MM.1S (cell line): ENCODE measurements around the gene LARGE1.

Experiments
- DNase-seq: peaks from one replicate; pipeline ENCODE4 v3.0.0-alpha.2; 2015
- H2AFZ ChIP-seq: fragments of 300-600 bp; sonication (generic); 2 replicates; pipeline ENCODE4 v1.6.0; 2016; ENCODE audit warnings: antibody characterized with exemption, low read length
- H3F3A ChIP-seq: fragments of 300-600 bp; sonication (generic); 2 replicates; pipeline ENCODE4 v1.6.1; 2016; ENCODE audit warnings: mild to moderate bottlenecking, antibody characterized with exemption, low read length, moderate library complexity, mixed read lengths; ENCODE audit not compliant: insufficient read depth
- H3K27ac ChIP-seq: fragments of 300-600 bp; sonication (generic); 2 replicates; pipeline ENCODE4 v1.5.1; 2016; ENCODE audit warnings: mild to moderate bottlenecking, low read length
- H3K27me3 ChIP-seq: fragments of 300-600 bp; sonication (generic); replicated peaks from 2 replicates; pipeline ENCODE4 v1.6.0; 2016; ENCODE audit warnings: low read length; ENCODE audit not compliant: insufficient read depth
- H3K36me3 ChIP-seq: fragments of 300-600 bp; sonication (generic); replicated peaks from 2 replicates; pipeline ENCODE4 v1.6.1; 2016; ENCODE audit warnings: mild to moderate bottlenecking, low read length, mixed read lengths; ENCODE audit not compliant: insufficient read depth
- H3K4me1 ChIP-seq: fragments of 300-600 bp; sonication (generic); 2 replicates; pipeline ENCODE4 v1.6.1; 2016; ENCODE audit warnings: low read length, mixed read lengths
- H3K4me2 ChIP-seq: fragments of 300-600 bp; sonication (generic); 2 replicates; pipeline ENCODE4 v1.6.0; 2016; ENCODE audit warnings: low read depth, low read length
- H3K4me3 ChIP-seq: fragments of 300-600 bp; sonication (generic); 2 replicates; pipeline ENCODE4 v1.5.1; 2016; ENCODE audit warnings: low read length, mixed read lengths
- H3K79me2 ChIP-seq: fragments of 300-600 bp; sonication (generic); 2 replicates; pipeline ENCODE4 v1.6.1; 2016; ENCODE audit warnings: mixed run types, low read length, mixed read lengths
- H3K9ac ChIP-seq: fragments of 300-600 bp; sonication (generic); 2 replicates; pipeline ENCODE4 v1.6.1; 2016; ENCODE audit warnings: low read length, mixed read lengths
- H3K9me2 ChIP-seq: fragments of 300-600 bp; sonication (generic); replicated peaks from 2 replicates; pipeline ENCODE4 v1.6.1; 2016; ENCODE audit warnings: mild to moderate bottlenecking, low read length, mixed read lengths; ENCODE audit not compliant: insufficient read depth
- H3K9me3 ChIP-seq: fragments of 300-600 bp; sonication (generic); replicated peaks from 2 replicates; pipeline ENCODE4 v1.6.1; 2016; ENCODE audit warnings: mild to moderate bottlenecking, low read length, mixed read lengths; ENCODE audit not compliant: insufficient read depth
- H4K20me1 ChIP-seq: fragments of 300-600 bp; sonication (generic); 2 replicates; pipeline ENCODE4 v1.6.1; 2016; ENCODE audit warnings: mild to moderate bottlenecking, low read length, moderate library complexity, mixed read lengths; ENCODE audit not compliant: insufficient read depth
- EZH2 ChIP-seq: fragments of 300-600 bp; sonication (generic); optimal IDR thresholded peaks from 2 replicates; pipeline ENCODE3; 2017; ENCODE audit warnings: low read depth, mild to moderate bottlenecking, antibody characterized with exemption, low read length, mixed read lengths
- EZH2phosphoT487 ChIP-seq: fragments of 300-600 bp; sonication (generic); IDR thresholded peaks from 2 replicates; pipeline ENCODE4 v1.6.1; 2018; ENCODE audit warnings: antibody characterized with exemption, low read length
- TF ChIP-seq, protein P1 (sequence below): fragments of 300-600 bp; sonication (generic); IDR thresholded peaks from 2 replicates; pipeline ENCODE4 v1.5.1; 2016; ENCODE audit warnings: antibody characterized with exemption, low read length, mixed read lengths

The LARGE1 gene

DNA sequence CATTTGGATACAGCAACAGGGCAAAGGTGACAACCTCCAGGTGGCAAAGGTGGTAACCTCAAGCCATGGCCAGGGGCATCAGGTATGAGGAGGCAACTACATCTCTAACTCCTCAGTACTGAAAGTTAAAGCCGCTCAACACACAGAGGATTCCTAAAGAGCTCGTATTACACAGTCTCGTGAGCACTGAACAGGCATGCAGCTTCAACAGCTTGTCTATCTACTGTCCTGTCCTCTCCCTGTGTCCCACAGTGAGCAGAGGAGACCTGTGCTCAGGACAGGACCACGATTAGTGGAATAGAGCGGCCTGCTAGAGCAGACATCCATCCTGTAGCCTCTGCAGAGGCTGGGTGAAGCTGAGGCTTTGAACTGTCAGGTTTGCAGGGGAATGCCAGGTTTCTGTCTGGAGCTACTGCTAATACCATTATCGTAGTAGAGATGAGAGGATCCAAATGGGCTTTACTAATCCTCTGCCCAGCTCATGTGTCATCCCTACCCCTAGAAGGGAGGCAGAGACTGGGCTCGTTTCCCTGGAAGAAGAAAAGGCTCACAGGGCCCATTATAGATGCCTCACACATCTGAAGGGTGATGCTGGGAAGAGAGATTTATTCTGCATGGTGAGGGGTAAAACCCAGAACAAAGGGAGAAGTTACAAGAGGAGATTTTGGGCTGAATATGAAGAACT, 415.2 kb downstream of the LARGE1 start:
- Histone ChIP-seq H3K4me3 (no peak overlapping the region), H3K4me2 (no peak overlapping the region), H4K20me1 (no peaks in the 10 kb centered on the region), H3K27ac (no peak overlapping the region), H3K9me3 (no peaks in the 10 kb centered on the region), H3K9ac (no peak overlapping the region), H2AFZ (no peak overlapping the region), H3K9me2 (no peaks in the 10 kb centered on the region), H3K27me3 (no peaks in the 10 kb centered on the region), H3K79me2 (no peaks in the 10 kb centered on the region; the same call in 1 of the 2 replicates), H3K36me3 (no peaks in the 10 kb centered on the region), H3F3A (no peaks in the 10 kb centered on the region), H3K4me1 (no peaks in the 10 kb centered on the region)
- TF ChIP-seq EZH2phosphoT487 = no peak
- TF ChIP-seq EZH2 = no peak
- TF ChIP-seq, protein P1, sequence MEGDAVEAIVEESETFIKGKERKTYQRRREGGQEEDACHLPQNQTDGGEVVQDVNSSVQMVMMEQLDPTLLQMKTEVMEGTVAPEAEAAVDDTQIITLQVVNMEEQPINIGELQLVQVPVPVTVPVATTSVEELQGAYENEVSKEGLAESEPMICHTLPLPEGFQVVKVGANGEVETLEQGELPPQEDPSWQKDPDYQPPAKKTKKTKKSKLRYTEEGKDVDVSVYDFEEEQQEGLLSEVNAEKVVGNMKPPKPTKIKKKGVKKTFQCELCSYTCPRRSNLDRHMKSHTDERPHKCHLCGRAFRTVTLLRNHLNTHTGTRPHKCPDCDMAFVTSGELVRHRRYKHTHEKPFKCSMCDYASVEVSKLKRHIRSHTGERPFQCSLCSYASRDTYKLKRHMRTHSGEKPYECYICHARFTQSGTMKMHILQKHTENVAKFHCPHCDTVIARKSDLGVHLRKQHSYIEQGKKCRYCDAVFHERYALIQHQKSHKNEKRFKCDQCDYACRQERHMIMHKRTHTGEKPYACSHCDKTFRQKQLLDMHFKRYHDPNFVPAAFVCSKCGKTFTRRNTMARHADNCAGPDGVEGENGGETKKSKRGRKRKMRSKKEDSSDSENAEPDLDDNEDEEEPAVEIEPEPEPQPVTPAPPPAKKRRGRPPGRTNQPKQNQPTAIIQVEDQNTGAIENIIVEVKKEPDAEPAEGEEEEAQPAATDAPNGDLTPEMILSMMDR = no peak
- DNase-seq = no peak

DNA sequence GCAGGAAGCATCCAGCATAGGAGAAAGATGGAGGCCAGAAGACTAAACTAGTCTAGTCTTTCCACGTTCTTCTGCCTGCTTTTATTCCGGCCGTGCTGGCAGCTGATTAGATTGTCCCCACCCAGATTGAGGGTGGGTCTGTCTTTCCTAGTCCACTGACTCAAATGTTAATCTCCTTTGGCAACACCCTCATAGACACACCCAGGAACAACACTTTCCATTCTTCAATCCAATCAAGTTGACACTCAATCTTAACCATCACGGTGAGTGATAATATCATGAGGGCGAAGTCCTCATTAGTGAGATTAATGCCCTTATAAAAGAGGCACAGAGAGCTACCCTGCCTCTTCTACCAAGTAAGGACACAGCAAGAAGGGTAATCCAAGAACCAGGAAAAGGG, 424.2 kb downstream of the LARGE1 start:
- TF ChIP-seq EZH2 = no peak
- TF ChIP-seq EZH2phosphoT487 = no peak
- TF ChIP-seq, protein P1 = no peak
- Histone ChIP-seq H4K20me1 (no peaks in the 10 kb centered on the region), H3K27ac (no peak overlapping the region), H3F3A (no peaks in the 10 kb centered on the region), H3K4me1 (peaks cover 5% of the 10 kb centered on the region; the same call in 1 of the 2 replicates), H3K9me3 (no peaks in the 10 kb centered on the region), H3K9me2 (no peaks in the 10 kb centered on the region), H3K9ac (no peak overlapping the region), H3K4me3 (no peak overlapping the region), H3K4me2 (no peak overlapping the region), H3K27me3 (no peaks in the 10 kb centered on the region), H3K36me3 (no peaks in the 10 kb centered on the region), H2AFZ (no peak overlapping the region), H3K79me2 (no peaks in the 10 kb centered on the region)
- no peak for DNase-seq

DNA sequence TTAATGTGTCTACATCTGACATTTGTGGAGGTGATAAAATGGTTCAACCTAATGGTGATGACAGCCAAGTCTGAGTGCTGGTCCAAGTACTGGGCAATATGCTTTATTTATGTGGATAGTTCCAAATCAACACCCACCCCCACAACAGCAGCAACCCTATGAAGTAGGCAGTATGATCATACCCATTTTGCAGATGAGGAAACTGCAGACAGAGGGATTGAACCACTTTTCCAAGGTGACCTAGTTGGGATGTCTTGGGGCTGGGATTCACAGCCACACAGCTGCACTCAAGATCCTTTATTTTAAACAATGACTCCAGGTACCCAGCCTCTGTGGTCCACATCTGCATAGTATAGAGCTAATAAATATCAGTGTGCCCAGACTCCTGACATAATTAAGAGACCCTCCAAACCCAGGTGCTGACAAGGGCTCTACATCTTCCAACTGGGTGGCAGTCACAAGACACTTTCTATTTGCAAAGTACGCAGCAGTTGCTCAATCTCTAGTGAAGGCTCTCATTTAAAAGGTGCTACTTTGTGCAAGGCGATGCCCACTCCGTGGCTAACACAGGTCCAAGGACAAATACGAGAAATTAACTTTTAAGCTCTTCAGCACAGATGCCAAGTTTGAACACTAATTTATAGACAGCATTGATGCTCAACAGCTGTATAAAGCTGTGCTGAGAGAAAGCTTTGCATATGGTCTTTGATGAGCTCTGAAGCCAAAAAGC, 426.6 kb downstream of the LARGE1 start:
- TF ChIP-seq EZH2phosphoT487 (no peak), EZH2 (no peak)
- TF ChIP-seq, protein P1 = no peak
- Histone ChIP-seq H3K27ac (no peak overlapping the region), H3K4me2 (no peak overlapping the region), H4K20me1 (no peaks in the 10 kb centered on the region), H3K36me3 (no peaks in the 10 kb centered on the region), H3K27me3 (no peaks in the 10 kb centered on the region), H3K4me3 (no peak overlapping the region), H3K9me2 (no peaks in the 10 kb centered on the region), H3K9me3 (no peaks in the 10 kb centered on the region), H3K79me2 (peaks cover 3% of the 10 kb centered on the region; the same call in 1 of the 2 replicates), H3K9ac (no peak overlapping the region), H2AFZ (no peak overlapping the region), H3K4me1 (peaks cover 5% of the 10 kb centered on the region; the same call in 1 of the 2 replicates), H3F3A (no peaks in the 10 kb centered on the region)
- no peak for DNase-seq
